ENCODE data around the gene TMEM91.

Gene TMEM91

GRCh38 chr19:41352609-41353465, 23.5 kb upstream of the TMEM91 start:
- H3K4me1 ChIP-seq, result peaks cover 68% of the 10 kb centered on the region
- H3K4me3 ChIP-seq, result peak overlapping the region; percentile 81
- no peaks in the 10 kb centered on the region for H3K27me3 ChIP-seq
- peak overlapping the region; percentile 84 for H3K9ac ChIP-seq
- H3K36me3 ChIP-seq, result peaks cover 5% of the 10 kb centered on the region
- H3K4me2 ChIP-seq, result peak overlapping the region; percentile 98
- peaks cover 51% of the 10 kb centered on the region for H4K20me1 ChIP-seq
- no peaks in the 10 kb centered on the region for H3K9me3 ChIP-seq
- H3K27ac ChIP-seq, result peak overlapping the region; percentile 85
- TF ChIP-seq Cebpa-rat (IDR thresholded peaks at IDR 0.05), result no peak

- H3K4me2 ChIP-seq, result peak within 1 kb of the TSS; percentile 98
- H3K4me3 ChIP-seq, result peak within 1 kb of the TSS; percentile 81
- no peak for TF ChIP-seq Cebpa-rat (IDR thresholded peaks at IDR 0.05)
- H3K4me1 ChIP-seq, result peaks cover 68% of the 10 kb centered on the region
- no peaks in the 10 kb centered on the region for H3K9me3 ChIP-seq
- peak within 1 kb of the TSS; percentile 85 for H3K27ac ChIP-seq
- peaks cover 44% of the 10 kb centered on the region for H4K20me1 ChIP-seq
- no peaks in the 10 kb centered on the region for H3K27me3 ChIP-seq
- H3K9ac ChIP-seq, result peak within 1 kb of the TSS; percentile 84
- no peaks in the 10 kb centered on the region for H3K36me3 ChIP-seq
These were observed 22.6 kb upstream of the TMEM91 start, which contains the start of gene TGFB1 for GRCh38 chr19:41353466-41354342. Gene TGFB1 (minus strand): TSS chr19:41353922. CDS start chr19:41353044, 878 bp downstream.

DNA sequence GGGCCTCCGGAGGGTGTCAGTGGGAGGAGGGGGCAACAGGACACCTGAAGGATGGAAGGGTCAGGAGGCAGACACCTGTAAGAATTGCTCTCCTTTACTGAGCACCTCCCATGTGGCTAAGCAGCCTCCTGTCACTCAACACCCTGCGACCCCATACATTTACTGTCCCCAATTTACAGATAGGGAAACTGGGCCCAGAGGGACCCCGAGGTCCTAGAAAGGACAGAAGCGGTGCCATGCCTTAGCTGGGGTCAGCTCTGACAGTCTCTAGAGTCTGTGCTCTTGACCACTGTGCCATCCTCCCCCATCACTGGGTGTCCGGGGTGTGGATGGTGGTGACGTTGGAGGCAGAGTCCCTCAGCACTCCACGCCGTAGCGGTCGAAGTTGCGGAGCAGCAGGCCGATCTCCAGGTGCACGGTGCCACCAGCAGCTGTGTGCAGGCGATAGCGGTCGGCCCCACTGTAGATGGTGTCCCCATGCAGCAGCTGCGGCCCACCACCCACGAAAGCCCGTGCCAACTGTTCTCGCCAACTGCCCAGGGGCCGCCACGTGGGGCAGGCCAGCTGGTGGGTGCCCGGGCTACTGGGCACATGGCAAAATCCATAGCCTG, 21.9 kb upstream of the TMEM91 start:
- Histone ChIP-seq H3K27ac (peak overlapping the region; percentile 72), H3K9ac (peak overlapping the region; percentile 84), H3K4me1 (peaks cover 61% of the 10 kb centered on the region), H3K4me2 (peak overlapping the region; percentile 98), H3K27me3 (no peaks in the 10 kb centered on the region), H3K4me3 (peak overlapping the region; percentile 81), H4K20me1 (peaks cover 37% of the 10 kb centered on the region), H3K9me3 (no peaks in the 10 kb centered on the region), H3K36me3 (no peaks in the 10 kb centered on the region)
- no peak for TF ChIP-seq Cebpa-rat (IDR thresholded peaks at IDR 0.05)

GRCh38 chr19:41355035-41355434, 21.3 kb upstream of the TMEM91 start:
- Histone ChIP-seq H3K27me3 (no peaks in the 10 kb centered on the region), H3K9ac (peak overlapping the region; percentile 84; the same call in 1 of the 2 replicates), H4K20me1 (peaks cover 31% of the 10 kb centered on the region), H3K27ac (peak overlapping the region; percentile 72), H3K4me1 (peaks cover 55% of the 10 kb centered on the region), H3K4me3 (no peak overlapping the region), H3K36me3 (no peaks in the 10 kb centered on the region), H3K9me3 (no peaks in the 10 kb centered on the region), H3K4me2 (peak overlapping the region; percentile 98)
- no peak for TF ChIP-seq Cebpa-rat (IDR thresholded peaks at IDR 0.05)

- H3K36me3 ChIP-seq, result 0 out of 2 replicates have a peak, but pooled peaks cover under 1% of the 10 kb centered on the region
- no peaks in the 10 kb centered on the region for H3K27me3 ChIP-seq
- peaks cover 47% of the 10 kb centered on the region for H3K4me1 ChIP-seq
- H3K9me3 ChIP-seq, result no peaks in the 10 kb centered on the region
- no peak overlapping the region for H3K9ac ChIP-seq
- H3K4me2 ChIP-seq, result no peak overlapping the region; the same call in 1 of the 2 replicates
- TF ChIP-seq Cebpa-rat (IDR thresholded peaks at IDR 0.05), result no peak
- peak overlapping the region; percentile 9; the same call in 1 of the 2 replicates for H3K27ac ChIP-seq
- H3K4me3 ChIP-seq, result no peak overlapping the region
- peaks cover 23% of the 10 kb centered on the region for H4K20me1 ChIP-seq
These were observed 20.5 kb upstream of the TMEM91 start for GRCh38 chr19:41355802-41356201.

DNA sequence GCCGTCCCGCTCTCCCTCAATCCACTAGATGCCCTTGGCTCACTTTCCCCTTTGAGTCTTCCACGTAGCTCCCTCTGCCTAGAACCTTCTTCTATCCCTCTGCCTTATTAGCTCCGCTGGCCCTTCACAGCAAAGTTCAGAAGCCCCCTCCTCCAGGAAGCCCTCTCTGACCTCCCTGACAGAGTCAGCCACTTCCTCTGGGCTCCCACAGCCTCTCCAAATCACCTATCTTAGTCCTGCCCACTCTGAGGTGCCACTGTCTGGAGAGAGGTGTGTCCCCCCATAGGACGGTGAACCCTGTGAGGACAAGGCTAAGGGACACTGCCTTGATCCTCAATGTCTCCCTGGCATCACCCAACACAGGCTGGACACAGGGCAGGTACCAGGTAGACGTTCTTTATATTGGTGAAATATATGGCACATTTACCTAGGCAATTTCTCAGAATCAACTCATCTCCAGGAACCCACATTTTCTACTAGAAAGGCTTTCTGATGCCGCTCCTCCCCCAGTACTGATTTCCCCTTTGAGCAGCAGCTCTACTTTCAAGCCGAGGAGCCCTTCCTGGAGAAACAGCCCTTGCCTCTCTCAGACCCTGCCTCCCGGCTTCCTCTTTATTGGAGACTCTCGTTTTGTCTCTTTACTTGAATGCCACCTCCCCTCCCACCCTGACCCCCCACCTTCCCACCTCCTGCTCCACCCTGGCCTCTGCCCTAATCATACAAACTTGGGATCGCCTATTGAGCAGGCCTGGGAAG, 19.2 kb upstream of the TMEM91 start:
- no peak for TF ChIP-seq Cebpa-rat (IDR thresholded peaks at IDR 0.05)
- Histone ChIP-seq H3K4me1 (peaks cover 45% of the 10 kb centered on the region), H3K4me2 (peak overlapping the region; percentile 45), H3K9ac (0 out of 2 replicates have a peak overlapping the region, but pooled peaks have one; percentile 5), H3K36me3 (0 out of 2 replicates have a peak, but pooled peaks cover 5% of the 10 kb centered on the region), H3K4me3 (no peak overlapping the region), H3K9me3 (no peaks in the 10 kb centered on the region), H4K20me1 (peaks cover 9% of the 10 kb centered on the region; the same call in 1 of the 2 replicates), H3K27ac (0 out of 2 replicates have a peak overlapping the region, but pooled peaks have one; percentile 9), H3K27me3 (no peaks in the 10 kb centered on the region)

DNA sequence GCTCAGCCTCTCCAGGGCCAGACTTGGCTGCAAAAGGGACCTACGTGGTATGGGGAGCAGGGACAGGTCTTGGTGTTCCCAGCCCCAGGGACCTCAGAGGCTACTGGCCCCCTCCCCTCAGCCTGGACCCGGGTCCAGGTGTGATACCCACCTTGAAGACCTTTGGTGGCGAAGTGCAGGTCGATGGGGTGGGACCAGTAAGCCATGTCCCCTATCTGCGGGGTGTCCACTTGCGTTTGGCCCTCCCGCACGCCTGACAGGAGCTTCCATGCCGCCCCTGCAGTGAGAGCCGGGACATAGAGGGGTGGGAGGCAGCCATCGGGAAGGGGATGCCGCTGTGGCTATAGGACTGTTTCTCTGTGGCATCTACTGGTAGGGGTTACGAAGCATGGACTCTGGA, 18.6 kb upstream of the TMEM91 start:
- no peak for TF ChIP-seq Cebpa-rat (IDR thresholded peaks at IDR 0.05)
- peaks cover 48% of the 10 kb centered on the region for H3K4me1 ChIP-seq
- peaks cover 7% of the 10 kb centered on the region; the same call in 1 of the 2 replicates for H4K20me1 ChIP-seq
- H3K27ac ChIP-seq, result no peak overlapping the region
- H3K27me3 ChIP-seq, result no peaks in the 10 kb centered on the region
- 0 out of 2 replicates have a peak, but pooled peaks cover 5% of the 10 kb centered on the region for H3K36me3 ChIP-seq
- H3K4me3 ChIP-seq, result no peak overlapping the region
- no peak overlapping the region for H3K9ac ChIP-seq
- H3K4me2 ChIP-seq, result no peak overlapping the region
- no peaks in the 10 kb centered on the region for H3K9me3 ChIP-seq

DNA sequence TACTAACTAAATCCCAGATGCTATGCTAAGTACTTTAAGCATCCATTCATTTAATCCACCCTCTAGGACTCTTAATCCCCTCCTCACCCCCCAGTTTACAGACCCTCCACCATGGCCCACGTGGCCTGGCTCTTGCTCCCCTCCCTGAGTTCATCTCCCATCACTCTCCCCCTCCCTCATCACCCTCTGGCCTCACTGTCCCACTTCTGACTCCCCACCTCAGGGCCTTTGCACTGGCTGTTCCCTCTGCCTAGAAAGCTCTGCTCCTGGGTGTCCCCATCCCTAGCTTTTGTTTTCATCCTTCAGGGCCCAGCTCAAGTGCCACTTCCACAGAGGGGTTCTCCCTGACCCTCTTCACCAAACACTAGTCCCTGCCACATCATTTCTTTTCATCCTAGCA, 16.6 kb upstream of the TMEM91 start:
- Histone ChIP-seq H3K36me3 (0 out of 2 replicates have a peak, but pooled peaks cover 5% of the 10 kb centered on the region), H3K27ac (no peak overlapping the region), H3K9ac (no peak overlapping the region), H3K4me1 (peaks cover 50% of the 10 kb centered on the region), H3K9me3 (no peaks in the 10 kb centered on the region), H4K20me1 (peaks cover 2% of the 10 kb centered on the region; the same call in 1 of the 2 replicates), H3K4me2 (no peak overlapping the region), H3K27me3 (no peaks in the 10 kb centered on the region), H3K4me3 (no peak overlapping the region)
- TF ChIP-seq Cebpa-rat (IDR thresholded peaks at IDR 0.05), result no peak

All from BLaER1 (cell line).